PC-3 (cell line): ENCODE results near the gene PLXNA4. TPM values are rescaled to one million over a fixed set of nuclear protein-coding genes. Genes with fewer than 3 reads are reported as not detected.

Experiments
- ATAC-seq: fragments of 200-7000 bp; cut with Tn5 transposase; 2 replicates; pipeline ENCODE4 v1.9.1; 2020; ENCODE audit warnings: mild to moderate bottlenecking, moderate library complexity
- BruUV-seq: library from RNA; stranded (reverse); fragments of 400-500 nt; replicated peaks from 2 replicates; lab custom pipeline; 2021; lab: Mats Ljungman, UMichigan
- CTCF ChIA-PET: fragments of 300-600 bp; sonication (Branson Sonifier 250); formaldehyde crosslinking; loops from one replicate; lab custom pipeline; 2022; ENCODE audit warnings: antibody characterized with exemption; lab: Charles Lee
- POLR2A ChIA-PET: fragments of 300-600 bp; sonication (Branson Sonifier 250); formaldehyde crosslinking; loops from one replicate; lab custom pipeline; 2022; ENCODE audit warnings: antibody characterized with exemption; ENCODE audit not compliant: unreplicated experiment; lab: Charles Lee
- DNase-seq: peaks from one replicate; pipeline ENCODE4 v3.0.0-alpha.2; 2015
- H2AFZ ChIP-seq: fragments of 300-600 bp; sonication (generic); 2 replicates; pipeline ENCODE4 v1.6.0; 2016; ENCODE audit warnings: antibody characterized with exemption, low read length
- H3F3A ChIP-seq: fragments of 300-600 bp; sonication (generic); one replicate; pipeline ENCODE4 v1.6.0; 2017; ENCODE audit warnings: antibody characterized with exemption, low read length, control low read depth, mild to moderate bottlenecking; ENCODE audit not compliant: unreplicated experiment
- H3K27ac ChIP-seq: fragments of 300-600 bp; sonication (generic); 2 replicates; pipeline ENCODE4 v1.5.1; 2016; ENCODE audit warnings: mild to moderate bottlenecking, low read length
- H3K27me3 ChIP-seq: fragments of 300-600 bp; sonication (generic); 2 replicates; pipeline ENCODE4 v1.6.1; 2016; ENCODE audit warnings: low read length, mixed read lengths
- H3K36me3 ChIP-seq: fragments of 300-600 bp; sonication (generic); 2 replicates; pipeline ENCODE4 v1.6.1; 2016; ENCODE audit warnings: low read depth, mixed run types, low read length, mixed read lengths
- H3K4me1 ChIP-seq: fragments of 300-600 bp; sonication (generic); 2 replicates; pipeline ENCODE4 v1.5.1; 2016; ENCODE audit warnings: low read length; ENCODE audit not compliant: insufficient read depth
- H3K4me2 ChIP-seq: fragments of 300-600 bp; sonication (generic); 2 replicates; pipeline ENCODE4 v1.6.0; 2016; ENCODE audit warnings: low read length
- H3K4me3 ChIP-seq: fragments of 300-600 bp; sonication (generic); 2 replicates; pipeline ENCODE4 v1.5.1; 2016; ENCODE audit warnings: mild to moderate bottlenecking, low read length, mixed read lengths
- H3K79me2 ChIP-seq: fragments of 300-600 bp; sonication (generic); 2 replicates; pipeline ENCODE4 v1.6.1; 2017; ENCODE audit warnings: low read length, mixed read lengths
- H3K9ac ChIP-seq: fragments of 300-600 bp; sonication (generic); 2 replicates; pipeline ENCODE4 v1.6.0; 2016; ENCODE audit warnings: mild to moderate bottlenecking, low read length
- H3K9me2 ChIP-seq: fragments of 300-600 bp; sonication (generic); replicated peaks from 2 replicates; pipeline ENCODE4 v1.6.1; 2016; ENCODE audit warnings: mixed run types, low read length, mixed read lengths
- H3K9me3 ChIP-seq: fragments of 300-600 bp; sonication (generic); 2 replicates; pipeline ENCODE4 v1.6.1; 2016; ENCODE audit warnings: low read length, mixed read lengths
- H4K20me1 ChIP-seq: fragments of 300-600 bp; sonication (generic); 2 replicates; pipeline ENCODE4 v1.6.1; 2016; ENCODE audit warnings: low read length, mixed read lengths
- EZH2 ChIP-seq: fragments of 300-600 bp; sonication (generic); IDR thresholded peaks from one replicate; pipeline ENCODE4 v1.6.1; 2017; ENCODE audit warnings: antibody characterized with exemption, mild to moderate bottlenecking, low read length; ENCODE audit not compliant: unreplicated experiment
- EZH2phosphoT487 ChIP-seq: fragments of 300-600 bp; sonication (generic); IDR thresholded peaks from 2 replicates; pipeline ENCODE4 v1.6.1; 2018; ENCODE audit warnings: mild to moderate bottlenecking, antibody characterized with exemption, low read length, borderline replicate concordance
- intact Hi-C: fragments of 100-400 bp; cut with micrococcal nuclease; formaldehyde crosslinking; loops from 2 replicates; pipeline ENCODE4 v1.9.0; 2023
- total RNA-seq: library from RNA; depleted of rRNA; stranded (reverse); fragments of >200 nt; gene quantifications from 2 replicates; pipeline ENCODE4 v1.2.3, GENCODE V29; 2014
- TF ChIP-seq, protein P1 (sequence below): fragments of 300-600 bp; sonication (generic); conservative IDR thresholded peaks from 2 replicates; pipeline ENCODE4 v1.5.1; 2017; ENCODE audit warnings: antibody characterized with exemption, low read depth, mild to moderate bottlenecking, low read length

PLXNA4 gene
- total RNA-seq, 1 experiment from 2014 or later: 1.2 TPM

- Histone ChIP-seq H3K4me1 (peaks cover 22% of the 10 kb centered on the region), H2AFZ (no peak overlapping the region), H3K9ac (no peak overlapping the region), H3K79me2 (no peaks in the 10 kb centered on the region), H3K27me3 (no peaks in the 10 kb centered on the region), H3K9me2 (no peaks in the 10 kb centered on the region), H3K4me2 (no peak overlapping the region), H3K36me3 (no peaks in the 10 kb centered on the region), H3K27ac (no peak overlapping the region), H3F3A (no peaks in the 10 kb centered on the region), H3K4me3 (no peak overlapping the region), H4K20me1 (no peaks in the 10 kb centered on the region), H3K9me3 (no peaks in the 10 kb centered on the region)
- intact Hi-C loops: no loop called here
- POLR2A ChIA-PET: no interaction called here
- no TSS peak for BruUV-seq
- TF ChIP-seq EZH2 (no peak), EZH2phosphoT487 (no peak)
- TF ChIP-seq, protein P1, sequence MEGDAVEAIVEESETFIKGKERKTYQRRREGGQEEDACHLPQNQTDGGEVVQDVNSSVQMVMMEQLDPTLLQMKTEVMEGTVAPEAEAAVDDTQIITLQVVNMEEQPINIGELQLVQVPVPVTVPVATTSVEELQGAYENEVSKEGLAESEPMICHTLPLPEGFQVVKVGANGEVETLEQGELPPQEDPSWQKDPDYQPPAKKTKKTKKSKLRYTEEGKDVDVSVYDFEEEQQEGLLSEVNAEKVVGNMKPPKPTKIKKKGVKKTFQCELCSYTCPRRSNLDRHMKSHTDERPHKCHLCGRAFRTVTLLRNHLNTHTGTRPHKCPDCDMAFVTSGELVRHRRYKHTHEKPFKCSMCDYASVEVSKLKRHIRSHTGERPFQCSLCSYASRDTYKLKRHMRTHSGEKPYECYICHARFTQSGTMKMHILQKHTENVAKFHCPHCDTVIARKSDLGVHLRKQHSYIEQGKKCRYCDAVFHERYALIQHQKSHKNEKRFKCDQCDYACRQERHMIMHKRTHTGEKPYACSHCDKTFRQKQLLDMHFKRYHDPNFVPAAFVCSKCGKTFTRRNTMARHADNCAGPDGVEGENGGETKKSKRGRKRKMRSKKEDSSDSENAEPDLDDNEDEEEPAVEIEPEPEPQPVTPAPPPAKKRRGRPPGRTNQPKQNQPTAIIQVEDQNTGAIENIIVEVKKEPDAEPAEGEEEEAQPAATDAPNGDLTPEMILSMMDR: no peak
- CTCF ChIA-PET: interaction anchor here (0.7 kb wide), 1 partner anchor 140 kb away, joined by 4 read pairs; no protein-coding TSS in a partner anchor
- no peak for DNase-seq
- ATAC-seq: no peak
These were observed 463.6 kb downstream of the PLXNA4 start for GRCh38 chr7:132112657-132113056.

- H3K27me3 ChIP-seq: no peaks in the 10 kb centered on the region
- POLR2A ChIA-PET: no interaction called here
- H3K9me2 ChIP-seq: no peaks in the 10 kb centered on the region
- intact Hi-C loops: no loop called here
- H3K9me3 ChIP-seq: no peaks in the 10 kb centered on the region
- no peak overlapping the region for H3K27ac ChIP-seq
- H2AFZ ChIP-seq: no peak overlapping the region
- no peaks in the 10 kb centered on the region for H3K79me2 ChIP-seq
- no peak for ATAC-seq
- BruUV-seq: no TSS peak
- no peak for DNase-seq
- no peaks in the 10 kb centered on the region for H4K20me1 ChIP-seq
- CTCF ChIA-PET: no interaction called here
- H3K4me2 ChIP-seq: no peak overlapping the region
- no peak overlapping the region for H3K9ac ChIP-seq
- no peaks in the 10 kb centered on the region for H3K36me3 ChIP-seq
- no peak overlapping the region for H3K4me3 ChIP-seq
- TF ChIP-seq, protein P1: no peak
- TF ChIP-seq EZH2phosphoT487: no peak
- no peaks in the 10 kb centered on the region for H3F3A ChIP-seq
- H3K4me1 ChIP-seq: peaks cover 17% of the 10 kb centered on the region
These were observed 464.2 kb downstream of the PLXNA4 start for GRCh38 chr7:132112106-132112505.

GRCh38 chr7:132110692-132111091 lies 465.6 kb downstream of the PLXNA4 start:
- Histone ChIP-seq H3K36me3 (no peaks in the 10 kb centered on the region), H3K79me2 (no peaks in the 10 kb centered on the region), H4K20me1 (no peaks in the 10 kb centered on the region), H3K27ac (no peak overlapping the region), H3K4me3 (no peak overlapping the region), H3K9me3 (no peaks in the 10 kb centered on the region), H3K27me3 (no peaks in the 10 kb centered on the region), H3K4me1 (peaks cover 3% of the 10 kb centered on the region), H2AFZ (no peak overlapping the region), H3K4me2 (no peak overlapping the region), H3K9me2 (no peaks in the 10 kb centered on the region), H3F3A (no peaks in the 10 kb centered on the region), H3K9ac (no peak overlapping the region)
- POLR2A ChIA-PET: no interaction called here
- CTCF ChIA-PET: no interaction called here
- TF ChIP-seq, protein P1: no peak
- TF ChIP-seq EZH2phosphoT487 (no peak), EZH2 (no peak)
- DNase-seq: no peak
- intact Hi-C loops: no loop called here
- no peak for ATAC-seq
- no TSS peak for BruUV-seq
